Liver (tissue), 9 donors: ENCODE results near the gene ARHGAP5. TPM values are rescaled to one million over a fixed set of nuclear protein-coding genes. Genes with fewer than 3 reads are reported as not detected.

Experiments
- DNase-seq: peaks from one replicate; pipeline ENCODE4 v3.0.0-alpha.2; 2017; ENCODE audit warnings: low spot score
- H3K27ac ChIP-seq, 2 donors: one replicate each; pipeline ENCODE4 v1.7.0; 2013; ENCODE audit warnings: inconsistent platforms in 2 of 2, low read length in 2 of 2, control low read depth in 1 of 2, low read depth in 1 of 2, mild to moderate bottlenecking in 1 of 2
- H3K27me3 ChIP-seq, 4 donors: one replicate each; pipeline versions ENCODE4 v1.6.1 to v1.7.0; 2013; ENCODE audit warnings: low read length in 3 of 4, inconsistent platforms in 1 of 4, mild to moderate bottlenecking in 1 of 4, moderate library complexity in 1 of 4; ENCODE audit not compliant: control insufficient read depth in 4 of 4, insufficient read depth in 4 of 4
- H3K36me3 ChIP-seq, 4 donors: one replicate each; pipeline versions ENCODE4 v1.6.1 to v1.7.0; 2013; ENCODE audit warnings: low read length in 3 of 4, mild to moderate bottlenecking in 3 of 4, low read depth in 1 of 4, moderate library complexity in 1 of 4; ENCODE audit not compliant: control insufficient read depth in 4 of 4, insufficient read depth in 3 of 4
- H3K4me1 ChIP-seq, 4 donors: one replicate each; pipeline versions ENCODE4 v1.6.1 to v1.7.0; 2013; ENCODE audit warnings: low read length in 3 of 4, mild to moderate bottlenecking in 3 of 4, moderate library complexity in 1 of 4; ENCODE audit not compliant: control insufficient read depth in 4 of 4, insufficient read depth in 4 of 4
- H3K4me3 ChIP-seq, 3 donors: one replicate each; pipeline versions ENCODE4 v1.6.1 to v1.7.0; 2013; ENCODE audit warnings: low read length in 3 of 3, control low read depth in 1 of 3, low read depth in 1 of 3, mild to moderate bottlenecking in 1 of 3
- H3K9ac ChIP-seq, 2 donors: one replicate each; pipeline ENCODE4 v1.7.0; 2013; ENCODE audit warnings: low read length in 2 of 2, mild to moderate bottlenecking in 2 of 2, moderate library complexity in 2 of 2, control low read depth in 1 of 2, low read depth in 1 of 2
- H3K9me3 ChIP-seq, 4 donors: one replicate each; pipeline versions ENCODE4 v1.6.1 to v1.7.0; 2013; ENCODE audit warnings: low read length in 3 of 4; ENCODE audit not compliant: control insufficient read depth in 4 of 4
- ATF3 ChIP-seq: IDR thresholded peaks from 2 replicates; pipeline ENCODE4 v1.6.1; 2016; ENCODE audit warnings: antibody characterized with exemption
- CTCF ChIP-seq: fragments of 150-350 bp; IDR thresholded peaks from 2 replicates; pipeline ENCODE4 v1.5.1; 2017; ENCODE audit warnings: improper control_type of control experiment, low read depth, low read length; ENCODE audit not compliant: missing input control
- EGR1 ChIP-seq, 2 donors: IDR thresholded peaks; 2 replicates each; pipeline ENCODE4 v1.6.1; 2016 to 2018; ENCODE audit warnings: antibody characterized with exemption in 2 of 2, low read depth in 2 of 2
- FOXA1 ChIP-seq: IDR thresholded peaks from 2 replicates; pipeline ENCODE4 v1.6.1; 2016; ENCODE audit warnings: antibody characterized with exemption
- FOXA2 ChIP-seq: IDR thresholded peaks from 2 replicates; pipeline ENCODE4 v1.6.1; 2016; ENCODE audit warnings: antibody characterized with exemption
- GABPA ChIP-seq, 2 donors: IDR thresholded peaks in 1 of 2; conservative IDR thresholded peaks in 1 of 2; 2 replicates each; pipeline ENCODE4 v1.6.1; 2016; ENCODE audit warnings: antibody characterized with exemption in 2 of 2, mild to moderate bottlenecking in 1 of 2, moderate library complexity in 1 of 2
- HNF4G ChIP-seq: IDR thresholded peaks from 2 replicates; pipeline ENCODE4 v1.6.1; 2016; ENCODE audit warnings: antibody characterized with exemption
- JUND ChIP-seq, 2 donors: IDR thresholded peaks; 2 replicates each; pipeline ENCODE4 v1.6.1; 2016; ENCODE audit warnings: antibody characterized with exemption in 2 of 2
- MAX ChIP-seq: IDR thresholded peaks from 2 replicates; pipeline ENCODE4 v1.6.1; 2016; ENCODE audit warnings: antibody characterized with exemption
- NR2F2 ChIP-seq: IDR thresholded peaks from 2 replicates; pipeline ENCODE4 v1.6.1; 2016; ENCODE audit warnings: antibody characterized with exemption
- REST ChIP-seq: IDR thresholded peaks from 2 replicates; pipeline ENCODE4 v1.6.1; 2016; ENCODE audit warnings: antibody characterized with exemption, mild to moderate bottlenecking
- RXRA ChIP-seq, 2 donors: IDR thresholded peaks; 2 replicates each; pipeline ENCODE4 v1.6.1; 2017 to 2018; ENCODE audit warnings: antibody characterized with exemption in 2 of 2, mild to moderate bottlenecking in 1 of 2
- SP1 ChIP-seq: IDR thresholded peaks from 2 replicates; pipeline ENCODE4 v1.6.1; 2018; ENCODE audit warnings: antibody characterized with exemption, mild to moderate bottlenecking
- TAF1 ChIP-seq: conservative IDR thresholded peaks from 2 replicates; pipeline ENCODE4 v1.6.1; 2016; ENCODE audit warnings: antibody characterized with exemption, mild to moderate bottlenecking
- ZBTB33 ChIP-seq: IDR thresholded peaks from 2 replicates; pipeline ENCODE4 v1.6.1; 2016; ENCODE audit warnings: antibody characterized with exemption
- WGBS: extraction: QIAGEN DNeasy Blood & Tissue Kit; methylation state at CpG from one replicate; pipeline ENCODE4 v1.1.7; 2013; 5-methylcytosine and 5-hydroxymethylcytosine counted together
- polyA plus RNA-seq, 2 donors: library from polyadenylated mRNA; stranded (reverse) in 1 of 2; unstranded in 1 of 2; fragments of 200-250 nt in 1 of 2; fragments of >200 nt in 1 of 2; fragmentation: Nextera tagmentation in 1 of 2; extraction: Ambion mirVana in 1 of 2; gene quantifications; one replicate each; pipeline versions ENCODE4 v1.2.1 to v1.2.3, GENCODE V29; 2013 to 2015
- total RNA-seq, 2 donors: library from RNA; depleted of rRNA; stranded (reverse); fragments of >200 nt; gene quantifications; one replicate each; pipeline ENCODE4 v1.2.3, GENCODE V29; 2014
- donor health status: healthy.
- donor health status: healthy.
- donor health status: healthy.
- donor health status: healthy.
- donor health status: healthy.

ARHGAP5 gene
- total and polyA plus RNA-seq, 4 donors, result 9.6 to 48.7 (median 29.0) TPM

GRCh38 chr14:32136027-32136825, 59.1 kb downstream of the ARHGAP5 start:
- Histone ChIP-seq H3K4me1 (peaks cover 0 to 3% (median 0%) of the 10 kb centered on the region in 4 donors), H3K9ac (no peak overlapping the region), H3K4me3 (no peak overlapping the region), H3K36me3 (peaks cover 0 to 4% (median 4%) of the 10 kb centered on the region in 4 donors), H3K27ac (no peak overlapping the region), H3K9me3 (peaks cover 0 to 13% (median 2%) of the 10 kb centered on the region in 4 donors), H3K27me3 (no peaks in the 10 kb centered on the region)
- DNase-seq, result no peak
- 95% methylated on average over 2 of the region's 2 CpGs for WGBS
- TF ChIP-seq FOXA2 (no peak), SP1 (no peak), CTCF (no peak), ATF3 (no peak), MAX (no peak)

- Histone ChIP-seq H3K9ac (no peak overlapping the region), H3K36me3 (peaks cover 0 to 5% (median 4%) of the 10 kb centered on the region in 4 donors)
These were observed 60.2 kb downstream of the ARHGAP5 start for GRCh38 chr14:32137313-32137712.

More at GRCh38 chr14:32137313-32137712, 60.2 kb downstream of the ARHGAP5 start:
- TF ChIP-seq HNF4G (no peak), GABPA (IDR thresholded peaks at IDR 0.05 in 1 of 2, conservative IDR thresholded peaks at IDR 0.05 in 1 of 2) (no peak), CTCF (no peak), REST (no peak), EGR1 (IDR thresholded peaks at IDR 0.05; ENCODE audit: low read depth in 2 of 2) (no peak), ATF3 (no peak), MAX (no peak), RXRA (IDR thresholded peaks at IDR 0.05) (no peak), NR2F2 (no peak), FOXA2 (no peak), FOXA1 (no peak), TAF1 (no peak), ZBTB33 (no peak), JUND (IDR thresholded peaks at IDR 0.05) (no peak)
- Histone ChIP-seq H3K27me3 (no peaks in the 10 kb centered on the region), H3K27ac (no peak overlapping the region), H3K4me1 (peaks cover 0 to 3% (median 0%) of the 10 kb centered on the region in 4 donors), H3K9me3 (peaks cover 0 to 13% (median 2%) of the 10 kb centered on the region in 4 donors), H3K4me3 (peak overlapping the region in 1 of 3 donors; percentile 29)
- WGBS, result 97% methylated on average over 4 of the region's 4 CpGs
- no peak for DNase-seq
